HG03045 (cell line): ENCODE data around the gene CNTD1.

Source experiments
- ATAC-seq: cut with Tn5 transposase; IDR thresholded peaks from one replicate; pipeline ENCODE4 v1.9.1; 2021; ENCODE audit warnings: mild to moderate bottlenecking, moderate library complexity; ENCODE audit not compliant: unreplicated experiment

Gene CNTD1

DNA sequence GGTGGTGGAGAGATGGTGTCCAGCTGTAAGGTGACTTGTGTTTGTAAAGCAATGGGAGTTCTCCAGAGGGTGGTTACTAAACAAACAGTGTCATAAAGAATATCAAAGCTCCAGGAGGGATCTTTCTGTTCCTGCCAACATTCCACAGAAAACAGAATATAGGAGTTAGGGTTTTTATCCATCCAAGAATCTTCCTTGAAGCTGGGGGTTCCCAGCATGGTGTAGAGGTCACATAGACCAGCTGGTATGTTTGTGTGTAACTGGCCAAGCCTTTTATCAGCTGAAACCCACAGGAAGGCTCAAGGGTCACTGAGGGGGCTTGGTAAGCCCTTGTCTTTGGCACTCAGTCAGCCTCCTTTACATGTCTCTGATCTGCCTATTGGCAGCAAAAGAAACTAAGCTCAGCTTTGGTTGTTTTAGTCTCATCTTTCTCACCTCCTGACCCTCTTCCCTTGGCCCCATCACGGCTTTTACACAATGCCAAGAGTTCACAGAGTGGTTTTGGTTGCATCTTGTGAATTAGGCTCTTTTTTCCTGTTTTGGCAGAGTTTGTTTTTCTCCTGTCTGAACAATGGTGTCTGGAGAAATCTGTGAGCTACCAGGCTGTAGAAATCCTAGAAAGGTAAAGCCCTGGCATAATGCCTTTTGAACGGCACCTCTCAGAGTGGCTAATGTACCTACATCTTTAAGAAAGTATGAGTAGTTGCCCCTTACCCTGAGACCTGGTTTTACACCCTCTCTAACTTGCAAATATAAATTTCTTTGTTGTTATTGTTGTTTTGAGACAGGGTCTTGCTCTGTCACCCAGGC is 4.6 kb downstream of the CNTD1 start:
- no peak for ATAC-seq

DNA sequence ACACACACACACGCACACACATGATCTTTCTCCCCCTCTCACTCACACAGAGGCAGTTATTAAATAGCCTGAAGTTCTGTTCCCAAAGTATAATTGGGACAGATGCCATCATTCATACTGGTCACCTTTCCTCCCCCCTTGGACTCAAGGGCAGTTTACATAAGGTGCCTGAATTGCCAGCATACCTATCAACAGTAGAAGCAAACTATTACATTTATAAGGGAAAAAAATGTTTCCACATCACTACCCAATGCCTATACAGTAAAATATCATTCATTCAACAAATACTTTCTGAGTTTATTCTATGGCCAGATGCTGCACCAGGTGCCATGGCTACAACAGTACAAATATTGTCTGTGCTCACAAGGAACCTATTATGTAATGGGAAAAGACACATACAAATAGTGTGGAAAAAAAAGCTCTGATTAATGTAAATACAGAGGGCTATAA is 6.3 kb downstream of the CNTD1 start:
- ATAC-seq, result no peak

DNA sequence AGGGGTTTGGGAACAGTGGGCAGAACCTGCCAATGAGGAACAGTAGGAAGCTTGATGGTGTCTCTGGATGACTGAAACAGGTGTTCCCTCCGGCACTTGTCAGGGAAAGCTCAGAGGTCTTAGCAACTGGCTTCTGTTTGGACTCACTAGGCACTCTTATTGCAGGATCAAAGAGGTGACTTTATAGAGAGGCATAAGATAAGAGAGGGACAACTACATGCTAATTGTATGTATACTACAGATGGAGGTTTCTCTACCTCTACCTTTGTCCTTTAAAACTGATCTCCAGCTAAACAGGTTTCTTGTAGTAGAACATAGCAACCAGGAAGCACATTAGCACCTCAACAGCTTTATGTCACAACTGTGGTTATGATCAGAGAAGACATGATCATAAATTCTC is 7.6 kb downstream of the CNTD1 start:
- ATAC-seq, result no peak

DNA sequence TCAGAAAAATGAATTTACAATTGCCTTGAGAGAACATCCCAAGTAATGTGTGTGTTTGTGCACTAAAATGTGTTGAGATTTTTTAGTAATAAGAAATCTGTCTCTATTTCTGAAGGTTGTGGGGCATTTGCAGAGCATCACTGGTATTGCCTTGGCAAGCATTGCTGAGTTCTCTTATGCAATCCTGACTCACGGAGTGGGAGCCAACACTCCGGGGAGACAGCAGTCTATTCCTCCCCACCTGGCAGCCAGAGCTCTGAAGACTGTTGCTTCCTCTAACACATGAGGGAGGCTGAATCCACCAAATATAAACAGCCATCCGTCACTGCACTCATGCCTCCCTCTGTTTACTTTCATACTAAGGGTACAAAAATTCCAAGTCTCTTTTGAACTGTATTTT is 10.6 kb downstream of the CNTD1 start:
- ATAC-seq, result no peak

DNA sequence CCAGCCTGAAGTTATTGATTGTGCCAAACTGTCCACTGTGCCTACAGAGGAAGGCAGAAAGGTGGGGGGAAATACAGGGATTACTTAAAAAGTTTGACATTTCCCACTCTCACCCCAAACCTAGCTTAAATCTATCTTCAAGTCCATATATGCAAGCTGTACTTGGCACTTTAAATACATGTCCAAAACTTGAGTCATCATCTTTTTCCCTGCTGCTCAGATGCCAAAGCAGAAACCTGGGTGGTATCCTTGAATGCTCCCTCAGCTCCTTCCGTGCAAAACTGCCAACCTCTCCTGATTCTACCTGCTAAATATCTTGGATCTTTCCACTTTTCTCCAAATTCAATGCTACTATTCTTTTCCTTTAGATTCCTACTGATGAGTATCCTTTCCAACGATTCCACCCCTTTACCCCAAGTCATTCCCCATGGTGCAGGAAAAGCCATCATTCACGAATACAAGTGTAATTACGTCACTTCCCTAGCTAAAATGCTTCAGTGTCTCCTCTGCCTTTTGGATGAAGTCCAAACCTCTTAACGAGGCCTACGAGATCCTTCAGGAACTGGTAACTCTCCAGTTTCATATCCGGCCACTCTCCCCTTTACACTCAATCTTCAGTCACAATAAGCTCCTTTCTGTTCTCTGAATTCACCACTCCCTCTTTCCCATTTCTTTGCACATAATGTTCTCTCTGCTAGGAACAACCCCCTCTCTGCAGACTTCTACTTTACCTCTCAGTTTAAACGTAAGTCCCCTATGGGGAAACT is 16.2 kb downstream of the CNTD1 start:
- no peak for ATAC-seq

DNA sequence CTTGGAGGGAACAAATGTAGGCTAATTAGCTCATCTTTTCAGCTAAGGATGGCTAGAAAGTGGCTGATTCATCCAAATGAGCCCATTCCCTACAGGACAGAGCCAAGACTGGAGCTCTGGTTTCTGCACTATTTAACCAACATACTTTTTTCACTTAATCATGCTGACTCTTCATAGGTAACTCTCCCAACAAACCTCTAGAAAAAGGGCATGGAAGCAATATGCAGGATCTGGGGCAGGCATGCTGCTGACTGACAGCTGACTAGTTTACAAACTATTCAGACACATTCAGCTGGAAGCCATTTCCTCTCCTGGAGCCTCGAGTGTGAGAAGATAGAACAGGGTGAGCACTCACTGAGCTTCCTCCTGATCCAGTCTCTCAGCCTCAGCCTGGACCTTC is 19.2 kb downstream of the CNTD1 start:
- no peak for ATAC-seq

DNA sequence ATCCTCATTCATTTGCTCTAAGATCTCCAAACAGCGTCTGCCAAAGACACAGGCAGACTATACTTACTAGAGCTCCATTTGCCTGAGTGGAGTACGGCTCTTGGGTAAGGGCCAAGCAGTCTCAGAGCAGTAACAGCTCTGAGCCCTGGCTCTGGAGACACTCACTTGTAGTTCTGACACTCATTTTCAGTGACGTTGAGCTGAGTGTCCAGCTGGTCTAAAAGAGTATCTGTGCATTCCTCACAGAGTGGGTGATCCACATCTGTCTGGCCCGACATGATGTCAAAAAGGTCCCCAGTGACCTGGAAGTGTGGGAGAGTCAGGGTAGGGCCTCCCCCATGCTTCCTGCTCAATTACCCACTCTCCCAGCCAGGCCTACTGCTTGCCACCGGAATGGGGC is 19.7 kb downstream of the CNTD1 start:
- no peak for ATAC-seq

DNA sequence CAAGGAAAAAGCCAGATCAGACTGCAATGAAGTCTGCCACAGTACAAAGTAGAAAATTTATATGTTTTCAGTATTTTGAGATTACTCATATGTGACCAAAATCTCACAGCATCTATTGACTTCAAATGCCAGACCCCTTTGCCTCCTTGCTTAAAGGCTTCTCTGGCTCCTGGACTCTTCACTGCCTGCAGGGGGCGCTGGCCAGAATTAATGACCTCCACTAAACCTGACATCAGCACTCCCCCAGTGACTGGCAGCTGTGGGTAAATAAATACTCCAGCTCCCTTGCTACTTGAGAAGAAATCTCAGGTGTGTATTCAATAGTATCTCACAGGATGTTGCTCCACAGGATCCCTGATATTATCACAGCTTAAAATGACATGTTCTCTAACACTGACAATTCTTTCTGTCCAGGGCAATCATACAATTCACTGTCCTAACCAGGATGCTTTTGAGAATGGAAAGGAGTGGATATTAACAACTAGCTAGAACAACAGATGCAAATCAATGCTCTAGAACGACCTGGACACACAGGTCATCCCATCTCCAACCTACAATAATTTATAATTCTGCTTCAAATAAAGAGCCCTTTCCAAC is 21.4 kb downstream of the CNTD1 start:
- no peak for ATAC-seq

DNA sequence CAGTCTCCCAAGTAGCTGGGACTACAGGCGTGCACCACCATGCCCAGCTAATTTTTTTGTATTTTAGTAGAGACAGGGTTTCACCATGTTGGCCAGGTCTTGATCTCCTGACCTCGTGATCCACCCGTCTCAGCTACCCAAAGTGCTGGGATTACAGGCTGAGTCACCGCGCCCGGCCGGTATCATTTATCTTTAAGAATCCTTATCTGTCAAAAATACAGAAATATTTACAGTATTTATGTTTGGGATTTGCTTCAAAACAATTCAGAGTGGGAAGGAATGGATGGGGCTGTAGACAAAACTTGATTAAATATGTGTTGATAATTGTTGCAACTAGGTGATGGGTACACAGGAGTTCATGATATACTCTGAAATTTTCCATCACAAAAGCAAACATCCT is 22.5 kb downstream of the CNTD1 start:
- ATAC-seq, result no peak

DNA sequence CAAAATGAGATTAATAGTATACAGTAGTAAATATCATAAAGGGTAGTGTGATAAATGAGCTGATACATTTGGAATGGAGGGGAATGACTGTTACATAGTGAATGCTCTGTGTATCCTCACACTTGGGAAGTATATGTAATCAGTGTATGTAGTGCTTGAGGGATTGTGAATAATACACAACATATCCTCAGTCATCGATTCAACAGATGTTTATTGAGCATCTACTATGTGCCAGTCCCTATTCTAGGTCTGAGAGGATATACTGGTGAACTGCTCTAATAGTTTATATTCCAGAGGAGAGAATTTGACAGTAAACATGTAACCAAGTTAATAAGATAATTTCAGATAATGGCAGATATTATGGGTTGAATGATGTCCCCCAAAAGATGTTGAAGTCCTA is 28.8 kb downstream of the CNTD1 start:
- no peak for ATAC-seq

DNA sequence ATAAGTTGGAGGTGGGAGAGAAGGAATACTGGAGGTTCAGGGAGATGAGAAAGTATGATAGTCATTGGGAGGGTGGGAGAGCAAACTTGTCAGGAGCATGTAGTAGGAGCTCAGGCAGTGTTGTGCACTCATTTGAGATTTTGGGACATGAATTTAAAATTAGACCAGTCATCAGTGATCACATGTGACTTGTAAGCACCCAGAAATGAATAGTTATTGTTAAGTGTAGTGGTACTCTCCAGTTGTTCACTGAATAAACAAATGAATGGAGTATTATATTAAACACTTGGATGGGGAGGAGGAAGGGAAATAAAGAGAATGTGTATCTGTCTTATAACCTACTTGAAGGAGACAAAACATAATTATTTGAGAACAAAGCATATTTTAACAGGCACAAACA is 32.3 kb downstream of the CNTD1 start:
- no peak for ATAC-seq

DNA sequence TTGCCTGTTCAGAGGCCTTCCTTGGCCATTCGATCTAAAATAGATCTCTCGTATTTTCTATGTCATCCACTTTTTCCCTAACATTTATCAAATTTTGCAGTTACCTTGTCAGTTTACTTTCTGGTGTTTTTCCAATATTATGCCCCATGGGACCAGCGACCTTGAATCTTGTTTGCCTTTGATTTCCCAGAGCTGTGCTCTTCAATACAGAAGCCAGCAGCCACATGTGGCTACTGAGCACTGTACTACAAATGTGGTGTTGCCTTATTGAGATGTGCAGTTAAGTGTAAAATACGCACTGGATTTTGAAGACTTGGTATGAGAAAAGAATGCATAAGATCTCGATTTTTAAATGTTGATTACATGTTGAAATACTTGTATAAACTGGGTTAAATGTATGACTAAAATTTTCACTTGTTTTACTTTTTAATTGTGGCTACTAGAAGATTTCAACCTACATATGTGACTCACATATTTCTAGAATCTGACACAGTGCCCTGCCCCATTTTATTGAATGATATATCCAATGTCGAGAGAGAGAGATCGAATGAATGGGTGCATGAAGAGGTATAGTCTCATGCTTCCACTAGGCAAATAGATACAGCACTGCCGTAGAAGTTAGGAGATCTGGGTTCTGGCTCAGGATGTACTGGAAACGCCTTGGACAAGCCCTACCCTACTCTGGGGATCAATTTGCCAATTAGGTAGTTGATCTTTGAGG is 33.7 kb downstream of the CNTD1 start:
- ATAC-seq, result no peak

DNA sequence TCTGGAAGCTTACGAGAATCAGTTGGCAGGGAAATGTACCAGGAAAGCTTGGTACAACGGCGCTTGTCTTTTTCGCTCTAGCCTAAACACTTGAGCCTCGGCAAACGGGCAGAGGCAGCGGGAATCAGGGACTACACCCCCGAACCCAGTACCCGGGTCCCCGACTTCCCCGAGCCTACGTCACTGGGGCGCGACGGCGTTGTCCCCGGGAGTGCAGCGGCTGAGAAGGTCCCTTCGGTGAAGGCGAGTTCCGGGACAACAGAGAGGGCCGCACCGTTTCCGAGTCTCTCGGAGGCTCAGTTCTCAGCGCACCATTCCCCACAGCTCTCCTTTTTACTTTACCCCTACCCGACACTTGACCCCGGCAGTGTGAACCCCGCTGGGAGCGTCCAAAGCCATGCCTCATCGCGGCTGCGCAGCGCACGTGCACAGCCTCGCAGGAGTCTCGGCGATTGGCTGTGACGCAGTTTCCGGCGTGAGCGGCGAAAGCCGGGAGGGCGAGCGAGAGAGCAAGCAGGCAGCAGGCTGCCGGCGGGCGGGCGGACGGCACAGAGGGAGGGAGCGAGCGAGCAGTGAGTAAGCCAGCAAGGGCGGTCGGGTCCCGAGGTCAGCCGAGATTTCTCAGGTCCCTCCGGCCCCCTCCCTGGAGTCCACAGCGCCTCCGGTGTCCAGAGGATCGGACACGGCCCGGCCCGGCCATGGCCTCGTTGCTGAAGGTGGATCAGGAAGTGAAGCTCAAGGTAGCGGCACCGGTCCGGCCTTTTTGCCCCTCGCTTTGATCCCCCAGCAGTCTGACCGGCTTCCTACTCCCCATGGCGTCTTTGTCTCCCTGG is 34.5 kb downstream of the CNTD1 start, which contains the start of gene PSME3:
Gene PSME3 (plus strand): TSS at position 464 of the 833 bp plus-strand sequence. CDS start 235 bp downstream, at position 699.
- ATAC-seq, result peak; percentile 82

DNA sequence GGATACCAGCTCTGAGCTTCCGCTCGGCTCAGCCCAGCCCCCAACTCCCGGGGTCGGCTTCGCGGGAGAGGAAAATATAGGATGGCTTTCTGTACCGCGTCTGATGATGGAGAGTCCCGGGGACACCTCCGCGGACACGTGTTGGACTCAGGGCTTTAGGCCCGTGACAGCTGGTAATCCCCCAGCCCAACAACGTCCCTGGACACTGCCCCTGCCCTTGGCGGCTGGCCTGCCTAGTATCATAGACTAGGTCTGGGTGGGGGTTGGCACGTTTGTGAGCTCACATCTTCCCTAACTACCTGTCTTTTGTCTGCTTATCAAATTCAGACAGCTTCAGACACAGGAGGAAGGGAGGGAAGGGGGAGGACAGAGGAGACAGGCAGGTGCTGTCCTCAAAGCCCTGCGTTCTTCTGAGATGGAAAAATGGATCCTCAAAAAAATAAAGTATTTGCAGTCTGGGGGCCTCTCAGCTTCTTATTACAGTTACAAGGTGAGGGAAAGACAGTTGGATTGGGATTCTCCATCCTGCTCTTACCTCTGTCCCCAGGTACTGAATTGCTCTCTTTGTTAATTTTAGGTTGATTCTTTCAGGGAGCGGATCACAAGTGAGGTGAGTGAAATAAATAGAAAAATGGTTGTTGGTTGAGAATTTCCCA is 35.2 kb downstream of the CNTD1 start:
- ATAC-seq, result peak; percentile 16

DNA sequence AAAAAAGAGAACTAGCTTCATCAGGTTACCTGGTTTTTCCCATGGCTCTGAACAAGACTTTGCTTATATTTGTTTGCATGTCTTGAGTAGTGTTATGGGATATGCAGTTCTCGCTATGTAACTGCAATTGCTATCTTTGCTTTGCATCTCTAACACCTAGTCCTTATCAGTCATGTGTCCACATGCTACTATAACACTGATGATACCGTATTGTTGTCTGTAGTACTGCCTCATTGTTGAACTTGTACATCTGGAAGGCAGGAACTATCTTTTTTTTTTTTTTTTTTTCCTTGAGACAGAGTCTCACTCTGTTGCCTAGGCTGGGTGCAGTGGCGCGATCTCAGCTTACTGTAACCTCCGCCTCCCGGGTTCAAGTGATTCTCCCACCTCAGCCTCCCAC is 37.1 kb downstream of the CNTD1 start:
- no peak for ATAC-seq

DNA sequence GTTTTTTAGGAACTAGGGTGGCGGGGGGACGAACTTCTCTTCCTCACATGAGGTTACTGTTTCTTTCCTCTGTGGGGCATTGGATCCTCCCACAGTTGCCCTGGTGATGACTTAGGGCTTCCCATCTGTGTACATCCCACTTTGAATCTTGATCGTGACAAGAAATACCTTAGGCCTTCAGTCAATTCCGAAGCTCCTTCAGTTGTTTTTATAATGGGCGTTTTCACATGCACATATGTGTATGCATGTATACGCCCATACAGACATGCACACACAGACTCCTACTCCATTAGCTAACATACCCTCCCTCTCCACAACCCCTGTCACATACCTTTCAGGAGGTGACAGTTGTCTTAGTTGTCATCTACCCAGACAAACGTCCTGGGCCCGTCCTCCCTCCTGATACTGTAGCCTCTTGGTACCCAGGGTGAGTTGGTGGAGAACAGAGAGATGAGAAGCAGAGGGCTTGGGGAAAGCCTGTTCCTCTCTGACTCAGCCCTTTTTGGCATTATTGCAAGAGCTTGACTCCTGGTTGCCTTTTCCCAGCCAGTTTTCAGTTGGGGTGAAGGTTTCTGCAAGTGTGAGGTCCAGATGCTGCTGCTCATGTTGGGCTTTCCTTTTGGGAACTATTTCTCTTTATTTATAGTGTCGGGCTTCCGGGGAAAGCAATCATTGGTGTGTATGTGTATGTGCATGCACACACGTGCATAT is 43.5 kb downstream of the CNTD1 start:
- ATAC-seq, result no peak

DNA sequence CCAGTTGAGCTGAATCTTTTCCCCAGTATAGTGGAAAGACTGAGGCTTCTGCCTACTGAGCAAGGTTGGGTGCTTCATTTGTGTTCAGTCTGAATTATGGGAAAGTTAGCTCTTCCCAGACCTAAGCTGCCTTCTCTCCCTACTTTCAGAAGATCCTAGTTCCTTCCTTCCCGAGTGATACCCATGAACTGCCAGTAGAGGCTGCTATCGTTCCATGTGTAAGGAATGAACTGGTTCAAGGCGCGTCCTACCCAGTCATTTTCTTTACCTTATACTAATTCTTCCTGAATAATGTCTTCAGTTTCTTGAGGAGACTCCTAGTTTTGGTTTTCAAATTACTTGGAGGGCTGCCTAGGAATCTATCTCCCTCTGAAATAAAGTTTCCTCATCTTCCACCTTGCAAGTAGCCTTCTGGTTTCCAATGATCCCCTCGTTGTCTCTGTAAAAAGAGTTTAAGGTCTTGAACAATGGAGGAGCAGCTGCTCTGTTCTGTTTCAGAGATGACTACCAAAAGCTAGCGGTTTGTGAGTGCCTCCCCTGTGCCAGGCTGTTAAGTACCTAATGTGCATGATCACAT is 44.8 kb downstream of the CNTD1 start:
- no peak for ATAC-seq

DNA sequence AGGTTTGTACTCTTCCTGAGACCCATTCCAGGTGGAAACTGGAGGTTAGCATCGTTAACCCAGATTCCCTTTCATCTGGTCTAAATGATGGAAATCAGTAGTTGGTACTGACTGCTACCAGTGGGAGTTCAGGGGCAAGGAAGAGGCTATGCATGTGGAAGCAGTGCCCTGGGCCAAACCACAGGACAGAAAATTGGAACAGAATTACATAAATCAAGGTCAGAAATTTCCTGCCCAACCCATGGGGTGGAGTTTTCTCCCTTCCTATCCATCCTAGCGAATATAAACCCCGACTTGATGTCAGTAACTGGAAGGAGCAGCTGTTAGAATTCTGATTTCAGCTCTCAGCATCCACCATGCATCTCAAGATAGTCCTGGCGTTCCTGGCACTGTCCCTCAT is 45.6 kb downstream of the CNTD1 start, which contains the start of gene AOC2:
Gene AOC2 (plus strand): TSS at position 310 of the 400 bp plus-strand sequence. CDS start 47 bp downstream, at position 357.
- ATAC-seq, result no peak
